Hepatocyte (in vitro differentiated cells): ENCODE data around the gene ZFP36L2.

ENCODE experiments used
- EZH2phosphoT487 ChIP-seq: fragments of 200-600 bp; sonication (generic); IDR thresholded peaks from one replicate; pipeline ENCODE4 v1.6.1; 2018; ENCODE audit warnings: antibody characterized with exemption, mild to moderate bottlenecking, low read depth, moderate library complexity; ENCODE audit not compliant: unreplicated experiment, severe bottlenecking
- TF ChIP-seq, protein P1 (sequence below): fragments of 200-600 bp; sonication (generic); IDR thresholded peaks from 2 replicates; pipeline ENCODE4 v1.5.1; 2016; ENCODE audit warnings: antibody characterized with exemption, mild to moderate bottlenecking; ENCODE audit not compliant: poor library complexity

GRCh38 chr2:43250015-43250414, 23.6 kb upstream of the ZFP36L2 start:
- TF ChIP-seq, protein P1, sequence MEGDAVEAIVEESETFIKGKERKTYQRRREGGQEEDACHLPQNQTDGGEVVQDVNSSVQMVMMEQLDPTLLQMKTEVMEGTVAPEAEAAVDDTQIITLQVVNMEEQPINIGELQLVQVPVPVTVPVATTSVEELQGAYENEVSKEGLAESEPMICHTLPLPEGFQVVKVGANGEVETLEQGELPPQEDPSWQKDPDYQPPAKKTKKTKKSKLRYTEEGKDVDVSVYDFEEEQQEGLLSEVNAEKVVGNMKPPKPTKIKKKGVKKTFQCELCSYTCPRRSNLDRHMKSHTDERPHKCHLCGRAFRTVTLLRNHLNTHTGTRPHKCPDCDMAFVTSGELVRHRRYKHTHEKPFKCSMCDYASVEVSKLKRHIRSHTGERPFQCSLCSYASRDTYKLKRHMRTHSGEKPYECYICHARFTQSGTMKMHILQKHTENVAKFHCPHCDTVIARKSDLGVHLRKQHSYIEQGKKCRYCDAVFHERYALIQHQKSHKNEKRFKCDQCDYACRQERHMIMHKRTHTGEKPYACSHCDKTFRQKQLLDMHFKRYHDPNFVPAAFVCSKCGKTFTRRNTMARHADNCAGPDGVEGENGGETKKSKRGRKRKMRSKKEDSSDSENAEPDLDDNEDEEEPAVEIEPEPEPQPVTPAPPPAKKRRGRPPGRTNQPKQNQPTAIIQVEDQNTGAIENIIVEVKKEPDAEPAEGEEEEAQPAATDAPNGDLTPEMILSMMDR = no peak
- no peak for TF ChIP-seq EZH2phosphoT487
